Stomach (tissue), 9 donors: Measurements from ENCODE around the gene DOCK9. TPM values are rescaled to one million over a fixed set of nuclear protein-coding genes. Genes with fewer than 3 reads are reported as not detected.

Source experiments
- DNase-seq, 2 donors: peaks; one replicate each; pipeline versions ENCODE4 v3.0.0 to v3.0.0-alpha.2; 2013 to 2019
- H3K27ac ChIP-seq, 5 donors: fragments of 200-600 bp in 4 of 5; sonication (generic) in 4 of 5; one replicate each; pipeline ENCODE4 v1.5.1; 2013 to 2019; ENCODE audit warnings: mild to moderate bottlenecking in 1 of 5, moderate library complexity in 1 of 5
- H3K27me3 ChIP-seq, 3 donors: fragments of 200-600 bp; sonication (generic); one replicate each; pipeline ENCODE4 v1.5.1; 2017 to 2019; ENCODE audit warnings: mixed run types in 1 of 3
- H3K36me3 ChIP-seq, 4 donors: fragments of 200-600 bp; sonication (generic); 1 replicate in 3 of 4; 2 replicates in 1 of 4; pipeline ENCODE4 v1.5.1; 2016 to 2019
- H3K4me1 ChIP-seq, 4 donors: fragments of 200-600 bp; sonication (generic); one replicate each; pipeline ENCODE4 v1.5.1; 2016 to 2019
- H3K4me3 ChIP-seq, 4 donors: fragments of 200-600 bp; sonication (generic) in 3 of 4; one replicate each; pipeline ENCODE4 v1.5.1; 2016 to 2019; ENCODE audit warnings: mild to moderate bottlenecking in 1 of 4
- H3K9me3 ChIP-seq, 4 donors: fragments of 200-600 bp; sonication (generic); one replicate each; pipeline ENCODE4 v1.5.1; 2016 to 2019
- EP300 ChIP-seq: sonication (generic); formaldehyde crosslinking; IDR thresholded peaks from one replicate; pipeline ENCODE4 v1.6.1; 2017; ENCODE audit warnings: antibody characterized with exemption
- POLR2A ChIP-seq, 4 donors: fragments of 450-650 bp; IDR thresholded peaks; one replicate each; pipeline ENCODE4 v1.6.1; 2016; ENCODE audit warnings: antibody characterized with exemption in 4 of 4, control low read depth in 2 of 4, mild to moderate bottlenecking in 1 of 4, moderate library complexity in 1 of 4
- POLR2AphosphoS5 ChIP-seq, 3 donors: sonication (generic); formaldehyde crosslinking; IDR thresholded peaks; one replicate each; pipeline ENCODE4 v1.6.1; 2016; ENCODE audit warnings: antibody characterized with exemption in 3 of 3
- WGBS, 5 donors: extraction: QIAGEN DNeasy Blood & Tissue Kit in 3 of 5; methylation state at CpG; one replicate each; pipeline versions ENCODE4 v1.1.5 to v1.1.7; 2013 to 2018; 5-methylcytosine and 5-hydroxymethylcytosine counted together
- intact Hi-C: fragments of 100-400 bp; cut with DNase I; formaldehyde crosslinking; loops from one replicate; pipeline ENCODE4 v1.15.1; 2023; ENCODE audit warnings: low total_unique reads
- polyA plus RNA-seq, 3 donors: library from polyadenylated mRNA; stranded (reverse); fragments of 200-250 nt; gene quantifications; one replicate each; pipeline ENCODE4 v1.2.3, GENCODE V29; 2013
- total RNA-seq, 5 donors: library from RNA; depleted of rRNA; stranded (reverse); fragments of >200 nt; gene quantifications; one replicate each; pipeline versions ENCODE4 v1.1.0 to v1.2.3, GENCODE V29; 2014 to 2016
- TF ChIP-seq, protein P1 (sequence below), 7 experiments: fragments of 450-650 bp in 4 of 7; fragments of 200-600 bp in 3 of 7; sonication (generic) in 3 of 7; IDR thresholded peaks; one replicate each; pipeline ENCODE4 v1.5.1; 2016 to 2019; ENCODE audit warnings: antibody characterized with exemption in 7 of 7, control low read depth in 2 of 7, mild to moderate bottlenecking in 1 of 7
- donor health status: healthy with polysubstance abuse.
- donor health status: Bipolar disorder and iron deficiency.
- donor health status: healthy.

DOCK9 gene
- total and polyA plus RNA-seq, 8 donors = 8.7 to 97.9 (median 49.2) TPM

DNA sequence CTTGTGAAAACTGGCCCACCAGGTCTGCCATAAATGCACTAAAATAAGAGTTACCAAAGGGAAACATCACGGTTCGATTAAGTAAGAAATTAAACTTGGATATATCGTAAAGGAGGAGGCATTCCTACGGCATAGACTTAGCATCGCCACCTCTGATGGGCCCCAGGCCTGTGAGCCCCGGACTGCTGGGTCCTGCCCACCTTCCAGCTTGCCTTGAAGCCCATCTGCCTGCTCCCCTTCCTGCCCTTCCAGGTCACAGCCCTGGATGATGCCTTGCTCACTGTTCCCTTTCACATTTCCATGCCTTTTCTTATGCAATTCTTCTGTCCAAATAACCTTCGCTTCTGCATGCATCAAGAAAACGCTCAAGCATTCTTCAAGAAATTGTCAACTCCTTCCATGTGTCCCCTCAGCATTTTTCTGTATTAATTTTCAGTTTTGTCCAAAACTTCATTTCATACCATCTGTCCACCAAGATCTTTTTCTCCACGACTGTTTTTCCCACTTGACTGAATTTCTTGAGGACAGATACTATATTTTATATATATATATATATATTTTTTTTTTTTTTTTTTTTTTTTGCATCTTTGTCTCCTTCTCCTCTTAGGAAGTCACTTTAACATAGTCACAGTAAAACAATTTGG lies 91.2 kb downstream of the DOCK9 start:
- Histone ChIP-seq H3K4me1 (no peaks in the 10 kb centered on the region), H3K4me3 (no peak overlapping the region), H3K9me3 (no peaks in the 10 kb centered on the region), H3K27me3 (no peaks in the 10 kb centered on the region), H3K36me3 (peaks cover 15 to 74% (median 67%) of the 10 kb centered on the region in 4 donors), H3K27ac (no peak overlapping the region)
- 94 to 98% (median 97%) methylated on average over 9 of the region's 9 CpGs for WGBS, 5 donors
- intact Hi-C loops = no loop called here
- TF ChIP-seq, protein P1, sequence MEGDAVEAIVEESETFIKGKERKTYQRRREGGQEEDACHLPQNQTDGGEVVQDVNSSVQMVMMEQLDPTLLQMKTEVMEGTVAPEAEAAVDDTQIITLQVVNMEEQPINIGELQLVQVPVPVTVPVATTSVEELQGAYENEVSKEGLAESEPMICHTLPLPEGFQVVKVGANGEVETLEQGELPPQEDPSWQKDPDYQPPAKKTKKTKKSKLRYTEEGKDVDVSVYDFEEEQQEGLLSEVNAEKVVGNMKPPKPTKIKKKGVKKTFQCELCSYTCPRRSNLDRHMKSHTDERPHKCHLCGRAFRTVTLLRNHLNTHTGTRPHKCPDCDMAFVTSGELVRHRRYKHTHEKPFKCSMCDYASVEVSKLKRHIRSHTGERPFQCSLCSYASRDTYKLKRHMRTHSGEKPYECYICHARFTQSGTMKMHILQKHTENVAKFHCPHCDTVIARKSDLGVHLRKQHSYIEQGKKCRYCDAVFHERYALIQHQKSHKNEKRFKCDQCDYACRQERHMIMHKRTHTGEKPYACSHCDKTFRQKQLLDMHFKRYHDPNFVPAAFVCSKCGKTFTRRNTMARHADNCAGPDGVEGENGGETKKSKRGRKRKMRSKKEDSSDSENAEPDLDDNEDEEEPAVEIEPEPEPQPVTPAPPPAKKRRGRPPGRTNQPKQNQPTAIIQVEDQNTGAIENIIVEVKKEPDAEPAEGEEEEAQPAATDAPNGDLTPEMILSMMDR (IDR thresholded peaks at IDR 0.05) = no peak
- no peak for TF ChIP-seq POLR2A (IDR thresholded peaks at IDR 0.05)
- no peak for TF ChIP-seq POLR2AphosphoS5 (IDR thresholded peaks at IDR 0.05)
- no peak for TF ChIP-seq EP300
- no peak for DNase-seq

DNA sequence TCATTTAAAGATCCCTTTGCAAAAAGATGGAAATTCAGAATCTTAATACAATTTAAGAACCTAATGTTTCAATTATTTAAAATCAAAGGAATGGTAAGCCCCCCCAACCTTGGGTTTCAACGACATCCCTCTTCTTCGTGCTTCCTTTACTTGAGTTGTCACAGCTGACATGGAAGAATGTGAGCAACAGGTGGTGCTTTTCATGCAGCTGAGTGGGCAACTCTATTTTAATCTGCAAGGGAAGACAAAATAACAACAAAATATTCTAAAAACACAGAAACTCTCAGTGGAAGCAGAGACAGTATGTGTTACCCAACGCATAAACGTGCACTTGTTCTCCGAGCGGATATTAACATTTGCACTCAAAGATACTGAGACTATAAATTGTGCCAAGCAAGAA lies 92.3 kb downstream of the DOCK9 start:
- no peaks in the 10 kb centered on the region for H3K27me3 ChIP-seq
- 93 to 95% (median 94%) methylated on average over 6 of the region's 6 CpGs for WGBS, 5 donors
- DNase-seq = no peak
- H3K4me1 ChIP-seq = no peaks in the 10 kb centered on the region
- H3K27ac ChIP-seq = no peak overlapping the region
- H3K36me3 ChIP-seq = peaks cover 20 to 81% (median 76%) of the 10 kb centered on the region in 4 donors
- no peak overlapping the region for H3K4me3 ChIP-seq
- TF ChIP-seq POLR2A (IDR thresholded peaks at IDR 0.05) = no peak
- no peak for TF ChIP-seq POLR2AphosphoS5 (IDR thresholded peaks at IDR 0.05)
- TF ChIP-seq, protein P1 (IDR thresholded peaks at IDR 0.05) = no peak
- TF ChIP-seq EP300 = no peak
- intact Hi-C loops = no loop called here
- no peaks in the 10 kb centered on the region for H3K9me3 ChIP-seq

DNA sequence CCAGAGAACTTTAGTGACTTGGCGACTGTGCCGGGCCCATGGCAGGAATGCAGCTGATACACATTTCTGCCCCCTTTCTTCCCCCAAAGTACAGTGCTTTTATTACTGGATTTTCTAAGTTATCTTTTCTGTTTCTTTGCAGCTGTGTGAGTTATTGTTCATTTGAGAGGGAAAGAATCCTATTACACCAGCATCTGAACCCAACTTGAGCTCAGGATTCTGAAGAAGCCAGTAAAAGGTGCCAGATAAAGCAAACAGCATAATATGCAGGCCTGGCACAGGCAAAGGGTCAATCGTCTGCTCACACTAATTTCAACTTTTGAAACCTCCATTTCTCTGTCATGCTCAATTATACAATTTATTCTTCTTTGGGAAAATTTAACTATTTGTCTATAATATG lies 93.9 kb downstream of the DOCK9 start:
- no peaks in the 10 kb centered on the region for H3K27me3 ChIP-seq
- no peak for DNase-seq
- H3K9me3 ChIP-seq = no peaks in the 10 kb centered on the region
- TF ChIP-seq, protein P1 (IDR thresholded peaks at IDR 0.05) = no peak
- TF ChIP-seq POLR2AphosphoS5 (IDR thresholded peaks at IDR 0.05) (no peak), EP300 (no peak), POLR2A (IDR thresholded peaks at IDR 0.05) (no peak)
- H3K27ac ChIP-seq = no peak overlapping the region
- no peak overlapping the region for H3K4me3 ChIP-seq
- H3K4me1 ChIP-seq = peaks cover 0 to under 1% (median 0%) of the 10 kb centered on the region in 4 donors
- intact Hi-C loops = no loop called here
- 60 to 64% (median 61%) methylated on average over 3 of the region's 3 CpGs for WGBS, 5 donors
- peaks cover 30 to 96% (median 92%) of the 10 kb centered on the region in 4 donors for H3K36me3 ChIP-seq

DNA sequence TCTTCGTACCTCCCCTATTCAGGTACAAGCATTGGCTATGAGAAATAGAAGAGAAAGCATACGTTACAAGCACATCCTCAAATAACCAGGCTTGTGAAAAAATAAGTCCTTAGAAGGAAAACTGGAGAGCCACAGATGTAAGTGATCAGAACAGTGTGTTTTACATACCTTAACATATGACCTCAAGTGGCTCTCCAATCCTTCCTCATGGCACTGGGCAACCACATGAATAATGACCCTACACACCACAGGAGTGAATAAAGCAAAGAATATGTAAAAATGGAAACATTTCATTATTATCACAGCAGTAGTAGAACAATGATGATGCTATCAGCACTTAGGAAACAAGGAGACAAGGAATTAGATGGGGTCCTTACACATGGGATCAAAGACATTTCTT lies 96.5 kb downstream of the DOCK9 start:
- peaks cover 38 to 99% (median 98%) of the 10 kb centered on the region in 4 donors for H3K36me3 ChIP-seq
- H3K27ac ChIP-seq = no peak overlapping the region
- H3K4me3 ChIP-seq = no peak overlapping the region
- intact Hi-C loops = no loop called here
- no peaks in the 10 kb centered on the region for H3K9me3 ChIP-seq
- H3K4me1 ChIP-seq = peaks cover 0 to 10% (median 0%) of the 10 kb centered on the region in 4 donors
- TF ChIP-seq POLR2AphosphoS5 (IDR thresholded peaks at IDR 0.05) (no peak), EP300 (no peak), POLR2A (IDR thresholded peaks at IDR 0.05) (no peak)
- TF ChIP-seq, protein P1 (IDR thresholded peaks at IDR 0.05) = no peak
- DNase-seq = no peak
- 87 to 98% (median 96%) methylated on average over 2 of the region's 2 CpGs for WGBS, 5 donors
- no peaks in the 10 kb centered on the region for H3K27me3 ChIP-seq
